Breast epithelium (tissue), 4 donors: Measurements from ENCODE around the gene ANKRD16. TPM values are rescaled to one million over a fixed set of nuclear protein-coding genes. Genes with fewer than 3 reads are reported as not detected.

Experiments
- DNase-seq, 2 donors: peaks; one replicate each; pipeline ENCODE4 v3.0.0-alpha.2; 2019; ENCODE audit warnings: low spot score in 2 of 2
- H3K27ac ChIP-seq, 2 donors: fragments of 200-600 bp; sonication (generic) in 1 of 2; one replicate each; pipeline ENCODE4 v1.5.1; 2016 to 2019; ENCODE audit warnings: mild to moderate bottlenecking in 1 of 2
- H3K27me3 ChIP-seq, 2 donors: fragments of 200-600 bp; sonication (generic) in 1 of 2; one replicate each; pipeline versions ENCODE4 v1.5.1 to v1.6.0; 2017 to 2019; ENCODE audit warnings: control low read depth in 1 of 2, mild to moderate bottlenecking in 1 of 2
- H3K36me3 ChIP-seq: fragments of 200-600 bp; one replicate; pipeline ENCODE4 v1.5.1; 2019
- H3K4me1 ChIP-seq, 2 donors: fragments of 200-600 bp; sonication (generic); one replicate each; pipeline ENCODE4 v1.5.1; 2016 to 2019; ENCODE audit warnings: control low read depth in 1 of 2
- H3K4me3 ChIP-seq, 3 donors: fragments of 200-600 bp; sonication (generic); 1 replicate in 2 of 3; 2 replicates in 1 of 3; pipeline ENCODE4 v1.5.1; 2016 to 2019; ENCODE audit warnings: mild to moderate bottlenecking in 3 of 3, moderate library complexity in 2 of 3
- H3K9me3 ChIP-seq, 2 donors: fragments of 200-600 bp; sonication (generic) in 1 of 2; one replicate each; pipeline ENCODE4 v1.5.1; 2016 to 2019; ENCODE audit warnings: control low read depth in 1 of 2
- CTCF ChIP-seq, 3 donors: fragments of 450-650 bp; IDR thresholded peaks; one replicate each; pipeline ENCODE4 v1.5.1; 2016 to 2017; ENCODE audit warnings: antibody characterized with exemption in 3 of 3, mild to moderate bottlenecking in 3 of 3, moderate library complexity in 3 of 3
- POLR2A ChIP-seq: fragments of 450-650 bp; IDR thresholded peaks from one replicate; pipeline ENCODE4 v1.6.1; 2016; ENCODE audit warnings: antibody characterized with exemption, mild to moderate bottlenecking, moderate library complexity
- POLR2AphosphoS5 ChIP-seq, 3 donors: sonication (generic); formaldehyde crosslinking; IDR thresholded peaks; one replicate each; pipeline ENCODE4 v1.6.1; 2017; ENCODE audit warnings: antibody characterized with exemption in 3 of 3
- intact Hi-C: fragments of 100-400 bp; cut with DNase I; formaldehyde crosslinking; loops from one replicate; pipeline ENCODE4 v1.15.1; 2023; ENCODE audit warnings: low total_unique reads
- total RNA-seq, 3 donors: library from RNA; depleted of rRNA; stranded (reverse); fragments of >200 nt; gene quantifications; one replicate each; pipeline ENCODE4 v1.1.0, GENCODE V29; 2016

The ANKRD16 gene
- total RNA-seq, 3 donors from 2014 or later: 5.9 to 13.1 (median 8.8) TPM

- TF ChIP-seq POLR2A (no peak), POLR2AphosphoS5 (IDR thresholded peaks at IDR 0.05) (no peak), CTCF (IDR thresholded peaks at IDR 0.05) (no peak)
- DNase-seq: no peak
- H3K4me3 ChIP-seq: no peak overlapping the region
- H3K36me3 ChIP-seq: no peaks in the 10 kb centered on the region
- intact Hi-C loops: no loop called here
- no peaks in the 10 kb centered on the region for H3K4me1 ChIP-seq
- H3K9me3 ChIP-seq: no peaks in the 10 kb centered on the region
- no peak overlapping the region for H3K27ac ChIP-seq
- H3K27me3 ChIP-seq: no peaks in the 10 kb centered on the region
Measured at GRCh38 chr10:5904227-5904626, 14.5 kb upstream of the ANKRD16 start.

GRCh38 chr10:5903563-5903962 lies 13.9 kb upstream of the ANKRD16 start:
- no peak overlapping the region for H3K4me3 ChIP-seq
- H3K9me3 ChIP-seq: no peaks in the 10 kb centered on the region
- intact Hi-C loops: no loop called here
- no peak for TF ChIP-seq CTCF (IDR thresholded peaks at IDR 0.05)
- no peak for TF ChIP-seq POLR2A
- no peak for TF ChIP-seq POLR2AphosphoS5 (IDR thresholded peaks at IDR 0.05)
- no peaks in the 10 kb centered on the region for H3K27me3 ChIP-seq
- no peaks in the 10 kb centered on the region for H3K4me1 ChIP-seq
- DNase-seq: no peak
- H3K27ac ChIP-seq: no peak overlapping the region
- no peaks in the 10 kb centered on the region for H3K36me3 ChIP-seq

- intact Hi-C loops: no loop called here
- no peaks in the 10 kb centered on the region for H3K9me3 ChIP-seq
- no peaks in the 10 kb centered on the region for H3K27me3 ChIP-seq
- no peaks in the 10 kb centered on the region for H3K36me3 ChIP-seq
- no peak overlapping the region for H3K27ac ChIP-seq
- no peaks in the 10 kb centered on the region for H3K4me1 ChIP-seq
- TF ChIP-seq POLR2A (no peak), CTCF (IDR thresholded peaks at IDR 0.05) (no peak), POLR2AphosphoS5 (IDR thresholded peaks at IDR 0.05) (no peak)
- DNase-seq: peak in 1 of 2 donors; percentile 57
- no peak overlapping the region for H3K4me3 ChIP-seq
Measured at GRCh38 chr10:5902511-5903274, 13.0 kb upstream of the ANKRD16 start.

GRCh38 chr10:5900247-5900646 lies 10.6 kb upstream of the ANKRD16 start:
- no peak for DNase-seq
- intact Hi-C loops: no loop called here

More at GRCh38 chr10:5900247-5900646, 10.6 kb upstream of the ANKRD16 start:
- Histone ChIP-seq H3K27ac (no peak overlapping the region), H3K9me3 (no peaks in the 10 kb centered on the region), H3K4me1 (no peaks in the 10 kb centered on the region), H3K36me3 (no peaks in the 10 kb centered on the region), H3K4me3 (no peak overlapping the region), H3K27me3 (no peaks in the 10 kb centered on the region)
- TF ChIP-seq POLR2A (no peak), POLR2AphosphoS5 (IDR thresholded peaks at IDR 0.05) (no peak), CTCF (IDR thresholded peaks at IDR 0.05) (no peak)
